SK-N-SH (cell line): ENCODE results near the gene DTNBP1. TPM values are rescaled to one million over a fixed set of nuclear protein-coding genes. Genes with fewer than 3 reads are reported as not detected.

Experiments used
- CTCF ChIA-PET: fragments of 300-600, 350-600 bp; formaldehyde crosslinking; extraction: SDS; loops from one replicate; lab custom pipeline; 2021; lab: Yijun Ruan, JAX
- POLR2A ChIA-PET: fragments of 350-600 bp; sonication (Branson Sonifier 250); formaldehyde crosslinking; extraction: SDS; loops from one replicate; lab custom pipeline; 2020; ENCODE audit warnings: antibody characterized with exemption, inconsistent platforms; lab: Yijun Ruan, JAX
- DNase-seq: peaks from one replicate; pipeline ENCODE4 v3.0.0; 2012
- H2AFZ ChIP-seq: fragments of 200-600 bp; sonication (generic); 2 replicates; pipeline ENCODE4 v1.8.1; 2016; ENCODE audit warnings: antibody characterized with exemption, mild to moderate bottlenecking, low read depth
- H3F3A ChIP-seq: fragments of 200-600 bp; sonication (generic); replicated peaks from 2 replicates; pipeline ENCODE3; 2016; ENCODE audit warnings: antibody characterized with exemption, mild to moderate bottlenecking; ENCODE audit not compliant: insufficient read depth
- H3K27ac ChIP-seq, 2 experiments: fragments of 200-500 bp in 1 of 2; fragments of 200-600 bp in 1 of 2; sonication (Bioruptor generic) in 1 of 2; sonication (generic), shearing (Covaris generic) in 1 of 2; 2 replicates each; pipeline versions ENCODE4 v1.5.1 to v1.6.1; 2014 to 2016; ENCODE audit warnings: low read depth in 2 of 2, inconsistent platforms in 1 of 2, low read length in 1 of 2, mild to moderate bottlenecking in 1 of 2, mixed read lengths in 1 of 2
- H3K27me3 ChIP-seq: fragments of 200-600 bp; sonication (generic), shearing (Covaris generic); 2 replicates; pipeline ENCODE4 v1.6.1; 2016; ENCODE audit warnings: mixed run types; ENCODE audit not compliant: insufficient read depth
- H3K36me3 ChIP-seq, 2 experiments: fragments of 200-500 bp in 1 of 2; fragments of 200-600 bp in 1 of 2; sonication (Bioruptor generic) in 1 of 2; sonication (generic) in 1 of 2; replicated peaks in 1 of 2; 2 replicates each; pipeline versions ENCODE3 to v1.5.1; 2014 to 2016; ENCODE audit warnings: low read length in 1 of 2, mild to moderate bottlenecking in 1 of 2; ENCODE audit not compliant: insufficient read depth in 2 of 2, control insufficient read depth in 1 of 2
- H3K4me1 ChIP-seq, 2 experiments: fragments of 200-500 bp in 1 of 2; fragments of 200-600 bp in 1 of 2; sonication (Bioruptor generic) in 1 of 2; sonication (generic), shearing (Covaris generic) in 1 of 2; 2 replicates each; pipeline versions ENCODE4 v1.5.1 to v1.6.1; 2014 to 2016; ENCODE audit warnings: low read depth in 1 of 2, low read length in 1 of 2, mixed run types in 1 of 2; ENCODE audit not compliant: insufficient read depth in 2 of 2, control insufficient read depth in 1 of 2
- H3K4me2 ChIP-seq: fragments of 200-600 bp; sonication (generic), shearing (Covaris generic); 2 replicates; pipeline ENCODE4 v1.6.1; 2017; ENCODE audit warnings: mixed run types
- H3K4me3 ChIP-seq, 2 experiments: fragments of 200-500 bp in 1 of 2; fragments of 200-600 bp in 1 of 2; sonication (Bioruptor generic) in 1 of 2; sonication (generic), shearing (Covaris generic) in 1 of 2; 2 replicates each; pipeline versions ENCODE4 v1.5.1 to v1.8.1; 2014 to 2016; ENCODE audit warnings: low read depth in 2 of 2, inconsistent platforms in 1 of 2, low read length in 1 of 2, mild to moderate bottlenecking in 1 of 2, mixed read lengths in 1 of 2, moderate library complexity in 1 of 2
- H3K79me2 ChIP-seq: fragments of 200-600 bp; sonication (generic); 2 replicates; pipeline ENCODE4 v1.8.1; 2017; ENCODE audit warnings: mild to moderate bottlenecking; ENCODE audit not compliant: insufficient read depth
- H3K9ac ChIP-seq: fragments of 200-600 bp; sonication (generic); 2 replicates; pipeline ENCODE4 v1.6.1; 2017; ENCODE audit warnings: mixed run types
- H3K9me2 ChIP-seq: fragments of 200-600 bp; sonication (generic); 2 replicates; pipeline ENCODE4 v1.6.1; 2017; ENCODE audit warnings: mixed run types
- H3K9me3 ChIP-seq: fragments of 200-600 bp; sonication (generic); 2 replicates; pipeline ENCODE4 v1.6.1; 2017; ENCODE audit warnings: mixed run types, mild to moderate bottlenecking, moderate library complexity
- H4K20me1 ChIP-seq: fragments of 200-600 bp; sonication (generic); 2 replicates; pipeline ENCODE4 v1.6.1; 2017; ENCODE audit warnings: mild to moderate bottlenecking, mixed run types; ENCODE audit not compliant: insufficient read depth
- EZH2phosphoT487 ChIP-seq: fragments of 200-600 bp; sonication (generic); IDR thresholded peaks from 2 replicates; pipeline ENCODE4 v1.6.1; 2017; ENCODE audit warnings: low read depth, mixed run types, mild to moderate bottlenecking, antibody characterized with exemption, moderate library complexity, borderline replicate concordance
- FOSL2 ChIP-seq: IDR thresholded peaks from 2 replicates; pipeline ENCODE4 v1.4.0; 2012; ENCODE audit warnings: low read depth, mild to moderate bottlenecking, moderate library complexity, borderline replicate concordance
- FOXJ3 ChIP-seq: sonication (generic); formaldehyde crosslinking; IDR thresholded peaks from 2 replicates; pipeline ENCODE4 v1.5.1; 2020; ENCODE audit warnings: mild to moderate bottlenecking, missing genetic modification reagents
- FOXM1 ChIP-seq: IDR thresholded peaks from 2 replicates; pipeline ENCODE4 v1.4.0; 2012; ENCODE audit warnings: low read depth, mild to moderate bottlenecking
- JUND ChIP-seq: IDR thresholded peaks from 2 replicates; pipeline ENCODE4 v1.4.0; 2012
- MAX ChIP-seq: IDR thresholded peaks from 2 replicates; pipeline ENCODE4 v1.4.0; 2012; ENCODE audit warnings: low read depth
- MEF2A ChIP-seq: IDR thresholded peaks from 2 replicates; pipeline ENCODE4 v1.4.0; 2012; ENCODE audit warnings: low read depth, borderline replicate concordance
- MXI1 ChIP-seq: IDR thresholded peaks from 2 replicates; pipeline ENCODE4 v1.6.1; 2012; ENCODE audit warnings: mild to moderate bottlenecking, low read depth, low read length, improper control_type of control experiment
- NRF1 ChIP-seq: IDR thresholded peaks from 2 replicates; pipeline ENCODE4 v1.6.1; 2012; ENCODE audit warnings: low read depth, mild to moderate bottlenecking, low read length
- PBX3 ChIP-seq: IDR thresholded peaks from 2 replicates; pipeline ENCODE4; 2012
- RAD21 ChIP-seq: IDR thresholded peaks from 2 replicates; pipeline ENCODE4 v1.6.1; 2012; ENCODE audit warnings: mild to moderate bottlenecking, low read length
- RFX5 ChIP-seq: IDR thresholded peaks from 2 replicates; pipeline ENCODE4 v1.6.1; 2012; ENCODE audit warnings: mild to moderate bottlenecking, improper control_type of control experiment, low read length
- SIN3A ChIP-seq: IDR thresholded peaks from 2 replicates; pipeline ENCODE4 v1.6.1; 2012; ENCODE audit warnings: low read depth, mild to moderate bottlenecking, low read length, moderate library complexity, borderline replicate concordance
- TCF12 ChIP-seq: IDR thresholded peaks from 2 replicates; pipeline ENCODE4 v1.4.0; 2012
- USF1 ChIP-seq: IDR thresholded peaks from 2 replicates; pipeline ENCODE4 v1.4.0; 2012; ENCODE audit warnings: low read depth, borderline replicate concordance
- YY1 ChIP-seq: IDR thresholded peaks from 2 replicates; pipeline ENCODE4 v1.4.0; 2012; ENCODE audit warnings: low read depth, mild to moderate bottlenecking
- ZBTB33 ChIP-seq: IDR thresholded peaks from 2 replicates; pipeline ENCODE4 v1.4.0; 2012; ENCODE audit warnings: low read depth, borderline replicate concordance
- WGBS: methylation state at CpG from one replicate; pipeline ENCODE4 v1.1.6; 2017; ENCODE audit warnings: low lambda C conversion rate; 5-methylcytosine and 5-hydroxymethylcytosine counted together
- polyA plus RNA-seq, 3 experiments: library from polyadenylated mRNA; depleted of rRNA; stranded (reverse); fragments of >200 nt; gene quantifications; 2 replicates each; pipeline ENCODE4 v1.2.3, GENCODE V29; 2012

DTNBP1 gene
- polyA plus RNA-seq, 1 of the 3 experiments (the other 2 are of a cell fraction): 19.7 TPM

GRCh38 chr6:15534974-15535373 is 127.9 kb downstream of the DTNBP1 start:
- WGBS: 98% methylated on average over 3 of the region's 3 CpGs
- Histone ChIP-seq H2AFZ (no peak overlapping the region), H3K9me3 (no peaks in the 10 kb centered on the region), H3K9ac (no peak overlapping the region), H3K4me2 (no peak overlapping the region), H3K27ac (no peak overlapping the region), H3K9me2 (no peaks in the 10 kb centered on the region), H3K4me3 (no peak overlapping the region), H3F3A (no peaks in the 10 kb centered on the region), H3K27me3 (no peaks in the 10 kb centered on the region), H3K4me1 (no peaks in the 10 kb centered on the region; a peak in 1 of 4 replicates), H3K36me3 (no peaks in the 10 kb centered on the region), H3K79me2 (no peaks in the 10 kb centered on the region), H4K20me1 (no peaks in the 10 kb centered on the region)
- no peak for TF ChIP-seq RAD21
- TF ChIP-seq TCF12: no peak
- no peak for TF ChIP-seq MXI1
- no peak for TF ChIP-seq MEF2A
- no peak for TF ChIP-seq YY1
- TF ChIP-seq NRF1: no peak
- TF ChIP-seq FOSL2: no peak
- TF ChIP-seq EZH2phosphoT487: no peak
- no peak for TF ChIP-seq FOXM1
- ChIA-PET POLR2A (no interaction called here), CTCF (interaction anchor here (0.6 to 0.8 kb wide), 2 partner anchors 45 to 1434 kb away, joined by 3 read pairs; no protein-coding TSS in a partner anchor)
- DNase-seq: no peak

- H3K79me2 ChIP-seq: no peaks in the 10 kb centered on the region
- no peaks in the 10 kb centered on the region for H3F3A ChIP-seq
- no peak for DNase-seq
- WGBS: 93% methylated on average over 12 of the region's 12 CpGs
- H3K9me2 ChIP-seq: no peaks in the 10 kb centered on the region
- H3K4me3 ChIP-seq: no peak overlapping the region
- no peak overlapping the region for H3K4me2 ChIP-seq
- no peak overlapping the region for H2AFZ ChIP-seq
- ChIA-PET POLR2A (no interaction called here), CTCF (interaction anchor here (0.9 kb wide), 1 partner anchor 91 kb away, joined by 4 read pairs; no protein-coding TSS in a partner anchor)
- no peaks in the 10 kb centered on the region for H3K36me3 ChIP-seq
- no peak overlapping the region for H3K9ac ChIP-seq
- no peaks in the 10 kb centered on the region for H3K27me3 ChIP-seq
- H3K4me1 ChIP-seq: no peaks in the 10 kb centered on the region; a peak in 2 of 4 replicates
- no peaks in the 10 kb centered on the region for H3K9me3 ChIP-seq
- no peak for TF ChIP-seq YY1
- no peak for TF ChIP-seq MAX
- no peak for TF ChIP-seq FOXM1
- TF ChIP-seq USF1: no peak
- no peak for TF ChIP-seq PBX3
- no peak for TF ChIP-seq ZBTB33
- no peak for TF ChIP-seq RFX5
- no peak for TF ChIP-seq SIN3A
- TF ChIP-seq JUND: no peak
- no peak for TF ChIP-seq FOXJ3
- H4K20me1 ChIP-seq: no peaks in the 10 kb centered on the region
- no peak overlapping the region for H3K27ac ChIP-seq
Observed at GRCh38 chr6:15533379-15534026, 129.3 kb downstream of the DTNBP1 start.
